Pulmonary artery endothelial cell (primary cell): Measurements from ENCODE around the gene SKIC2. TPM values are rescaled to one million over a fixed set of nuclear protein-coding genes. Genes with fewer than 3 reads are reported as not detected.
"Not testable (repeated sequence)": the region's sequence is repeated elsewhere in the genome, so short reads cannot be mapped to it uniquely, and the experiment has no call there.

ENCODE experiments used
- DNase-seq: peaks from one replicate; pipeline ENCODE4 v3.0.0-alpha.2; 2011; ENCODE audit warnings: low read depth, low spot score
- total RNA-seq: library from RNA; depleted of rRNA; stranded (reverse); fragments of >200 nt; gene quantifications from 2 replicates; pipeline ENCODE4 v1.2.3, GENCODE V29; 2014

Gene SKIC2
- total RNA-seq, 1 donor from 2014 or later: 42.9 TPM

DNA sequence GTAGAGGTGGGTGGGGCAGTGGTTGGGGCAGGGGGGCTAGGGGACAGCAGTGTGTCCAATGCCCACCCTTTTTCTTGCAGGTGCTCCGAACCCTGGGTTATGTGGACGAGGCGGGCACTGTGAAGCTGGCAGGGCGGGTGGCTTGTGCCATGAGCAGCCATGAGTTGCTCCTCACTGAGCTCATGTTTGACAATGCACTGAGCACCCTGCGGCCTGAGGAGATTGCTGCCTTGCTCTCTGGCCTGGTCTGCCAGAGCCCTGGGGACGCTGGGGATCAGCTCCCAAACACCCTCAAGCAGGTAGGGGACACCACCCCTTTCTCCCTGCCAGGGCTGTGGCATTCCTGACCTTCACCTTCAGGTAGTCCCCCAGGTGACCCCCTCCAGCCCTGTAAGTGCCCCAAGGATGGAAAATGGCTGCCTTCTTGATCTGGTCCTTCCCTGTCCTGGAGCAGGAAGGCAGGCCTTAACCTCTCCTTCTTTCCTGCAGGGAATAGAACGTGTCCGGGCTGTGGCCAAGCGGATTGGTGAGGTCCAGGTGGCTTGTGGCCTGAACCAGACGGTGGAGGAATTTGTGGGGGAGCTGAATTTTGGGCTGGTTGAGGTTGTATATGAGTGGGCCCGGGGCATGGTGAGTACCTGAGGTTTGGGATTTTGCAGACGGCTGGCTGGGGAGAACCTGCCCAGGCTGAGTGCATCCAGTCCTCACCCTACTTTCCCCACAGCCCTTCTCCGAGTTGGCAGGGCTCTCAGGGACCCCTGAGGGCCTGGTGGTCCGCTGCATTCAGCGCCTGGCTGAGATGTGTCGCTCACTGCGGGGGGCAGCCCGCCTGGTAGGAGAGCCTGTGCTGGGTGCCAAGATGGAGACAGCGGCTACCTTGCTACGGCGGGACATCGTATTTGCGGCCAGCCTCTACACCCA is 10.1 kb downstream of the SKIC2 start:
- no peak for DNase-seq

- DNase-seq: no peak
Observed at GRCh38 chr6:31969712-31970603, 11.0 kb downstream of the SKIC2 start.

DNA sequence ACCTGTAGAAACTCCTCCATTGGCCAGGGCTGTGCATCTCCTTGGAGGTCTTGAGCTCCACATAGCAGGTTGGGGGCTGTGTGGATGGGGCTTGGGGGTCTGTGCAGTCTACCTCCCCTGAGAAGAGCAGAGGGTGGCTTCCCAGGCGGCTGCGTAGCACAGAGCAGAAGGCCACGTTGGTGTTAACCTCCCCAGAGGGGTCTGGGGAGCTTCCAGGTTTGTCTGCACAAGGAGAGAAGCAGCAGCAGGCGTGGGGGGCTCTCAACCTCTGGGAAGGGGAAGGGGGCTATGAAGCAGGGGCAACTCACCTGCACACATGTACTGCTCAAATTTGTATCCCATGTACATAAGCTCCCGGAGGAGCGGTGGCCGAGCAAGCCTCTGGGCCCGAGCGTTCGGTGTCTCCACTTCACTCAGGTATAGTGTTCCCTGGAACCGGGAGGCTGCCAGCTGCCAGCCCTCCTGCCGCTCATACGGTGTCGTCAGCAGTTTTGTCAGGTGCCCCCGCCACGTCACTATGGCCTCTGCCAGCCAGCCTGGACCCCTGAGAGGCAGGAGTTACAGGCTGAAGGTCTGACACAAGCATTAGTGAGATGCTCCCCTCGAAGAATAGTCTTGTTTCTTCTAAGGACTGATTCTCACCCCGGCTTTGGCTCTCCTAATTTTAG is 11.8 kb downstream of the SKIC2 start:
- no peak for DNase-seq

DNA sequence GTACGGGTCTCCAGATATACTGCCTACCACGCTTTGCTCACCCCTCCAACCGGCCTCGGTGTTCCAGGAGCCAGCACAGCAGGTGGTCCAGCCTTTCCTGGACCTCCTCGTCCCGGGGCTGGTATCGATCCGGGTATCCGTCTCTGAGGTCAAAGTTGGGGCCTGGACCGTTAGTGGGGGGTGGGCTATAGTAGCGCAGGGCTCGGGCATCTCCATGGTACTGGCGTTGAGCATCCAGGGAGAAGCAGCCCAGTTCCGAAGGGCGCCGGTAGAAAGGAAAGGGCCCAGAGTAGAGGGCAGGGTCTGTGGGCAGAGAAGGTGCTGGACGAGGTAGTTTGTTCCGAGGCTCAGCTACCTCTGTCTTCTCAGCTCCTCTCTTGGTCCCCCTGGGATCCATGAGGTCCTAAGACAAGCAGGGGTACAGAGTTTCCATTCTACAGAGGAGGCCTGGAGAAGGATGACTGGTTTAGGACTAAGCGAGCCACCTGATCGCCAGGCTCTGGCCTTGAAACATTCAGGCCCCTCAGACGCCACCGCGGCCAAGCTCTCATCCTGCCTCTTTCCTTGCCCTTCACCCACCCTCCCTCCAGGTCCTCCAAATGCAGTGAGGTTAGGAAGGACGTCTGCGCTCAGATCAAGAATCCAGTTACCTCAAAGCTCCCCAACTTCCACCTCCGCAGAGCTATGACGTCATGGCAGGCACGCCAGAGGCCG is 12.5 kb downstream of the SKIC2 start:
- DNase-seq: no peak

- DNase-seq: peak; percentile 96
Observed at GRCh38 chr6:31971993-31972708, 13.2 kb downstream of the SKIC2 start, which contains the start of gene DXO. DXO (minus strand) TSS chr6:31972138; CDS start chr6:31971675, 463 bp downstream.

GRCh38 chr6:31972709-31973350 is 13.9 kb downstream of the SKIC2 start:
- DNase-seq: no peak

DNA sequence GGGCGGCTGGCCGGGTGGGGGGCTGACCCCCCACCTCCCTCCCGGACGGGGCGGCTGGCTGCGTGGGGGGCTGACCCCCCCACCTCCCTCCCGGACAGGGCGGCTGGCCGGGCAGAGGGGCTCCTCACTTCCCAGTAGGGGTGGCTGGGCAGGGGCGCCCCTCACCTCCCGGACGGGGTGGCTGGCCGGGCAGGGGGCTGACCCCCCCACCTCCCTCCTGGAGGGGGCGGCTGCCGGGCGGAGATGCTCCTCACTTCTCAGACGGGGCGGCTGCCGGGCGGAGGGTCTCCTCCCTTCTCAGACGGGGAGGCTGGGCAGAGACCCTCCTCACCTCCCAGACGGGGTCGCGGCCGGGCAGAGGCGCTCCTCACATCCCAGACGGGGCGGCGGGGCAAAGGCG is 17.1 kb downstream of the SKIC2 start:
- not testable (repeated sequence) for DNase-seq

GRCh38 chr6:31977816-31978431 is 18.9 kb downstream of the SKIC2 start:
- no peak for DNase-seq

GRCh38 chr6:31978831-31979230 is 19.9 kb downstream of the SKIC2 start:
- no peak for DNase-seq

- no peak for DNase-seq
Observed at GRCh38 chr6:31979238-31979898, 20.4 kb downstream of the SKIC2 start.

GRCh38 chr6:31980195-31980876 is 21.4 kb downstream of the SKIC2 start:
- DNase-seq: not testable (repeated sequence)

GRCh38 chr6:31980998-31981397 is 22.0 kb downstream of the SKIC2 start:
- DNase-seq: not testable (repeated sequence)

DNA sequence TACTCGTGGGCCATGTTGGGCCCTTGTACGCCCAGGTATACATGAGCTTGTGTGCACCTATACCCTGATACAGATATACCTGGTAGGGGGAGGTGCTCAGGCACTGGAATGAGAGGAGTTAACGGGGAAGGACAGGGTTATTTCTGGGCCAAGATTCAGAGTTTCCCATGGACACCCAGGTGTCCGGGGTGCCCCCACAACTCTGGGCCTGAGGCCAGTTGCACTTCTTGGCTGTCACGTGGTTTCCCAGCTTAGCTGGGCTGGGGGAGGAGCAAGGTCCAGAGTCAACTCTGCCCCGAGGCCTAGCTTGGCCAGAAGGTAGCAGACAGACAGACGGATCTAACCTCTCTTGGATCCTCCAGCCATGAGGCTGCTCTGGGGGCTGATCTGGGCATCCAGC is 22.8 kb downstream of the SKIC2 start, which contains the start of gene C4A:
Gene C4A, plus strand, starts transcription at position 314 of the 400 bp plus-strand sequence. Its CDS starts 51 bp downstream, at position 365.
- not testable (repeated sequence) for DNase-seq

DNA sequence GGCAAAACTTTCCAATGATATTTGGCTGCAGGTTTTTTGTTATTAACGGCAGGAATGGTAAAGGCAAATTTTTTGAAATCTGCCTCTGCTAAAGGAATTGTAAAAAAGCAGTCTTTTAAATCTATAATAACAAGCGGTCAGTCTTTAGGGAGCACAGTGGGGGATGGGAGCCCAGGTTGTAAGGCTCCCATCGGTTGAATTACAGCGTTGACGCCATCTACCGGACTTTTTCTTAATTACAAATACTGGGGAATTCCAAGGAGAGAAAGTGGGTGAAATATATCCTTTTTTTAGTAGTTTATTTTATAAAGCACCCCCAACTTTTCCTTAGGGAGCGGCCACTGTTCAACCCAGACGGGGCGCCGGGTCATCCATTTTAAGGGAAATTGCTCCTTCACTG is 30.4 kb downstream of the SKIC2 start:
- DNase-seq: not testable (repeated sequence)

DNA sequence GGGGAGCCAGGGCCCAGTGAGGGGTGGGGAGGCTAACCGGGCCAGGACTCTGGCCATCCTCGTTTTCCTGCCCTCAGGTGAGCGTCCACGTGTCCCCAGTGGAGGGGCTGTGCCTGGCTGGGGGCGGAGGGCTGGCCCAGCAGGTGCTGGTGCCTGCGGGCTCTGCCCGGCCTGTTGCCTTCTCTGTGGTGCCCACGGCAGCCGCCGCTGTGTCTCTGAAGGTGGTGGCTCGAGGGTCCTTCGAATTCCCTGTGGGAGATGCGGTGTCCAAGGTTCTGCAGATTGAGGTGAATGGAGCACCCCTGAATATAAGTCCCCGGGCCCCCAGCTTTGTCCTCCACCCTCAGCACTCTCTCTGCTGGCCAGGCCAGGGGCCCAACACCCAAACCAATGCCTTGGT is 35.4 kb downstream of the SKIC2 start:
- DNase-seq: not testable (repeated sequence)

DNA sequence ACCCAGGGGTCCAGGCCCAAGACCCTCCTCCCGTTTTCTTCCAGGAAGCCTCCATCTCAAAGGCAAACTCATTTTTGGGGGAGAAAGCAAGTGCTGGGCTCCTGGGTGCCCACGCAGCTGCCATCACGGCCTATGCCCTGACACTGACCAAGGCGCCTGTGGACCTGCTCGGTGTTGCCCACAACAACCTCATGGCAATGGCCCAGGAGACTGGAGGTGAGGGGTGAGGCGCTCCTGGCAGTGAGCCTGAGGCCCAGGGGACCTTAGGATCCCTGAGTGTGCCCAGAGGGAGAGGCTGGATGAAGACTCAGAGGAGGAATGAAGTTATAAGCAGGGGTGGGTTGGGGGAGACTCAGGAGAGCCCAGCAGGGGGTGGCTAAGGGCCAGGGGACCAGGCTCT is 37.4 kb downstream of the SKIC2 start:
- not testable (repeated sequence) for DNase-seq

DNA sequence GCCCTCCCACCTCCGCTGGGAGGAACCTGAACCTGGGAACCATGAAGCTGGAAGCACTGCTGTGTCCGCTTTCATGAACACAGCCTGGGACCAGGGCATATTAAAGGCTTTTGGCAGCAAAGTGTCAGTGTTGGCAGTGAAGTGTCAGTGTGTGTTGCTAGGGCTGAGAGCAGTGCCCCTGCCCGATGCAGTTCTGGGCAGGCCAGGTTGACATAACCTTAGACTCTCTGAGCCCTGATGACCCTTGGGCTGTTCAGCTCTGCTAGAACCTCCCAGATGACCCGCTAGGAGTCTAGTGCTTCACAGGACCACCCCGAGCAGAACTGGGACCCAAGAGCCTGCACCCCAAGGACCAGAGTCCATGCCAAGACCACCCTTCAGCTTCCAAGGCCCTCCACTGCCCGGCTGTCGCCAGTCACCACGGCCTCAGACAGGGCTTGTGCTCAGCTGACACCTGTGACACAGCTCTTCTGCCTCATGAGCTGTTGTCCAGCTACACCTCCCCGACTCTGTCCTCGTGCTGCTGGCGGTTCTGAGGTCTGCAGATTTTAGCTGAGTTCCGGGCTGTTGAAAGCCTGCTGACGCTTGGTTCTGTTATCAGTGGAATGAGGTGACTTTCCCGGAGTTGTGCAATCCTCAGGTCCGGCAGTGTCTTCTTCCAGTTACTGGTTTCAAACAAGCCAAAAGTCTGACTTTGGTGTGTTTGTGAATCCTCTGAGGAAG is 43.7 kb downstream of the SKIC2 start:
- DNase-seq: not testable (repeated sequence)
